ENCODE measurements around the gene CEP131. TPM values are rescaled to one million over a fixed set of nuclear protein-coding genes. Genes with fewer than 3 reads are reported as not detected.
"Not testable (repeated sequence)": the region's sequence is repeated elsewhere in the genome, so short reads cannot be mapped to it uniquely, and the experiment has no call there.

CEP131 gene
- polyA plus RNA-seq, 1 donor from 2014 or later: 21.3 TPM

DNA sequence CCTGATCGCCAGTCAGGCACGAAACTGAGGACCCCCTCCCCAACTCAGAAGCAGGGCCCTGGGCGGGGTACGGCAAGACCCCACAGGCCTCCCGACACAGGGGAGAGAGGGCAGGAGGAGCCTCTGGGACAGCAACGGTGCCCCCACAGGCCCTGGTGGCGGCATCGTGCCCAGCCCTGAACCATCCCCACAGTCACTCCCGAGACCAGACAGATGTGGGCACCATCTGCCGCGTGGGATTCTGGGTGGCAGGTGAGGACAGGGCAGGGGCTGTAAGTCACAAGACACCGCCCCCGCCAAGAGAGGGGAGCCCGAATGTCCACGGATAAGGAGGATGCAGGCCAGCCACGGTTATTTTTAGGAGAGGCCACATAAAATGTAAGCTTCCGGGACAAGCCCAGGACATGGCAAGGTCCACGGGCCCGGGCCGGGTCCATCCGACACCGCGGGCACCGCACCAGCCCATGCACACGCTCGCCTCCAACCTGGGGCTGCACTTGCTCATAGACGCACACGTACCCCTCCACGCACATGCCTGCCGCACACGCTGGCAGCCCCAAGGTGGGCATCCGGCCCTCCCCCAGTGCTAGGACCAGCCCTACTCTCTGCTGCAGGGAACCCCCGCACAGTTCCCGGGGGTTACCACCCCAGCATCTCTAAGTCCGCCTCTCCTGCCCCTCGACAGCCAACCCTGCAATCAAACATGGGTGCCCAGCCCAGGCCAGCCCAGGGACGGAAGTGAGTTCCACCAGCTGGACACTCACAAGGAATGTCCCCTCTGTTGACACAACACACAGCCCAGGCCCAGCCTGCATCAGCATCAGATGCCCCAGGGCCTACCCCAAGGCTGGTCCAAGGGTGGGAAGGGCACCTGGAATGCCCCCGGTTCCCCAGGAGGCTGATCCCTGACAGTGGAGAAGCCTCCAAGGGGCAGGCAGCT, 65.6 kb downstream of the CEP131 start:
- H3K36me3 ChIP-seq (ENCODE audit: insufficient read depth, low read length): no peaks in the 10 kb centered on the region
- no peak overlapping the region for H3K9ac ChIP-seq (ENCODE audit: low read length)
- H2AFZ ChIP-seq (ENCODE audit: low read depth, low read length): no peak overlapping the region
- no peak for TF ChIP-seq RAD21 (conservative IDR thresholded peaks at IDR 0.05)
- no peak for TF ChIP-seq SMC3 (conservative IDR thresholded peaks at IDR 0.05; ENCODE audit: poor library complexity)
- TF ChIP-seq POLR2AphosphoS5 (IDR thresholded peaks at IDR 0.05): no peak
- H3K4me3 ChIP-seq (ENCODE audit: low read length): no peak overlapping the region
- H3K27me3 ChIP-seq (ENCODE audit: insufficient read depth, low read depth, low read length): no peaks in the 10 kb centered on the region
- no peaks in the 10 kb centered on the region for H3K9me3 ChIP-seq (ENCODE audit: low read length)
- H3K27ac ChIP-seq (ENCODE audit: low read length): no peak overlapping the region
- H4K20me1 ChIP-seq (ENCODE audit: insufficient read depth): no peaks in the 10 kb centered on the region
- H3F3A ChIP-seq (ENCODE audit: insufficient read depth, low read length, poor library complexity, severe bottlenecking): no peaks in the 10 kb centered on the region
- no peaks in the 10 kb centered on the region for H3K79me2 ChIP-seq (replicated peaks; ENCODE audit: insufficient read depth, low read length)
- H3K9me2 ChIP-seq (ENCODE audit: insufficient read depth, low read length): no peaks in the 10 kb centered on the region
- H3K4me2 ChIP-seq (ENCODE audit: low read length): no peak overlapping the region

DNA sequence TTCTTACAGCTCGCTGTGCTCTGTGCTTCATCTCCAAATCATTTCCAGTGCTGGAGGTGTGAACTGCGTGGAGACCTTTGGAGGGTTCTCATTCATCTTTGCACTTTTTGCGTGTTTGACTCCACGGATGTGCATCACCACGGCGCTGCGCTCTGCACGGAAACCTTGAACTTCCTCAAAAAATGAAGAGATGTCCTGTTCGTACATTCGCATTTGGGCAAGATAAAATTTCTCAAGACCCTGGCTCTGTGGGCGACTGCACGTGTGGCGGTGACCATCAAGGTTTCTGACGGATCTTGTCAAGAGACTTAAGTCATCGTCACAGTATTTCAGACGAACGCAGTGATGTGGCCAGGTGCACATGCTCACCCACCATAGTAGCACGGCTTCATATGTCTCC, 67.8 kb downstream of the CEP131 start:
- Histone ChIP-seq H4K20me1 (ENCODE audit: insufficient read depth) (no peaks in the 10 kb centered on the region), H3K36me3 (ENCODE audit: insufficient read depth, low read length) (no peaks in the 10 kb centered on the region), H3K9me2 (ENCODE audit: insufficient read depth, low read length) (no peaks in the 10 kb centered on the region), H3K9ac (ENCODE audit: low read length) (no peak overlapping the region), H3K9me3 (ENCODE audit: low read length) (no peaks in the 10 kb centered on the region), H3K4me3 (ENCODE audit: low read length) (no peak overlapping the region), H2AFZ (ENCODE audit: low read depth, low read length) (no peak overlapping the region), H3K27ac (ENCODE audit: low read length) (no peak overlapping the region), H3K4me2 (ENCODE audit: low read length) (no peak overlapping the region), H3K79me2 (replicated peaks; ENCODE audit: insufficient read depth, low read length) (no peaks in the 10 kb centered on the region), H3K27me3 (ENCODE audit: insufficient read depth, low read depth, low read length) (no peaks in the 10 kb centered on the region), H3F3A (ENCODE audit: insufficient read depth, low read length, poor library complexity, severe bottlenecking) (no peaks in the 10 kb centered on the region)
- TF ChIP-seq POLR2AphosphoS5 (IDR thresholded peaks at IDR 0.05) (no peak), SMC3 (conservative IDR thresholded peaks at IDR 0.05; ENCODE audit: poor library complexity) (no peak), EP300 (conservative IDR thresholded peaks at IDR 0.05; ENCODE audit: poor library complexity, severe bottlenecking) (no peak), RAD21 (conservative IDR thresholded peaks at IDR 0.05) (no peak), MXI1 (conservative IDR thresholded peaks at IDR 0.05; ENCODE audit: poor library complexity, severe bottlenecking) (no peak), EZH2 (IDR thresholded peaks at IDR 0.05; ENCODE audit: borderline replicate concordance, insufficient read depth, low read length, poor library complexity, severe bottlenecking) (no peak), TAF1 (IDR thresholded peaks at IDR 0.05; ENCODE audit: low read depth) (no peak)
- TF ChIP-seq, protein P1, sequence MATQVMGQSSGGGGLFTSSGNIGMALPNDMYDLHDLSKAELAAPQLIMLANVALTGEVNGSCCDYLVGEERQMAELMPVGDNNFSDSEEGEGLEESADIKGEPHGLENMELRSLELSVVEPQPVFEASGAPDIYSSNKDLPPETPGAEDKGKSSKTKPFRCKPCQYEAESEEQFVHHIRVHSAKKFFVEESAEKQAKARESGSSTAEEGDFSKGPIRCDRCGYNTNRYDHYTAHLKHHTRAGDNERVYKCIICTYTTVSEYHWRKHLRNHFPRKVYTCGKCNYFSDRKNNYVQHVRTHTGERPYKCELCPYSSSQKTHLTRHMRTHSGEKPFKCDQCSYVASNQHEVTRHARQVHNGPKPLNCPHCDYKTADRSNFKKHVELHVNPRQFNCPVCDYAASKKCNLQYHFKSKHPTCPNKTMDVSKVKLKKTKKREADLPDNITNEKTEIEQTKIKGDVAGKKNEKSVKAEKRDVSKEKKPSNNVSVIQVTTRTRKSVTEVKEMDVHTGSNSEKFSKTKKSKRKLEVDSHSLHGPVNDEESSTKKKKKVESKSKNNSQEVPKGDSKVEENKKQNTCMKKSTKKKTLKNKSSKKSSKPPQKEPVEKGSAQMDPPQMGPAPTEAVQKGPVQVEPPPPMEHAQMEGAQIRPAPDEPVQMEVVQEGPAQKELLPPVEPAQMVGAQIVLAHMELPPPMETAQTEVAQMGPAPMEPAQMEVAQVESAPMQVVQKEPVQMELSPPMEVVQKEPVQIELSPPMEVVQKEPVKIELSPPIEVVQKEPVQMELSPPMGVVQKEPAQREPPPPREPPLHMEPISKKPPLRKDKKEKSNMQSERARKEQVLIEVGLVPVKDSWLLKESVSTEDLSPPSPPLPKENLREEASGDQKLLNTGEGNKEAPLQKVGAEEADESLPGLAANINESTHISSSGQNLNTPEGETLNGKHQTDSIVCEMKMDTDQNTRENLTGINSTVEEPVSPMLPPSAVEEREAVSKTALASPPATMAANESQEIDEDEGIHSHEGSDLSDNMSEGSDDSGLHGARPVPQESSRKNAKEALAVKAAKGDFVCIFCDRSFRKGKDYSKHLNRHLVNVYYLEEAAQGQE (IDR thresholded peaks at IDR 0.05; ENCODE audit: borderline replicate concordance): no peak
- TF ChIP-seq, protein P2, sequence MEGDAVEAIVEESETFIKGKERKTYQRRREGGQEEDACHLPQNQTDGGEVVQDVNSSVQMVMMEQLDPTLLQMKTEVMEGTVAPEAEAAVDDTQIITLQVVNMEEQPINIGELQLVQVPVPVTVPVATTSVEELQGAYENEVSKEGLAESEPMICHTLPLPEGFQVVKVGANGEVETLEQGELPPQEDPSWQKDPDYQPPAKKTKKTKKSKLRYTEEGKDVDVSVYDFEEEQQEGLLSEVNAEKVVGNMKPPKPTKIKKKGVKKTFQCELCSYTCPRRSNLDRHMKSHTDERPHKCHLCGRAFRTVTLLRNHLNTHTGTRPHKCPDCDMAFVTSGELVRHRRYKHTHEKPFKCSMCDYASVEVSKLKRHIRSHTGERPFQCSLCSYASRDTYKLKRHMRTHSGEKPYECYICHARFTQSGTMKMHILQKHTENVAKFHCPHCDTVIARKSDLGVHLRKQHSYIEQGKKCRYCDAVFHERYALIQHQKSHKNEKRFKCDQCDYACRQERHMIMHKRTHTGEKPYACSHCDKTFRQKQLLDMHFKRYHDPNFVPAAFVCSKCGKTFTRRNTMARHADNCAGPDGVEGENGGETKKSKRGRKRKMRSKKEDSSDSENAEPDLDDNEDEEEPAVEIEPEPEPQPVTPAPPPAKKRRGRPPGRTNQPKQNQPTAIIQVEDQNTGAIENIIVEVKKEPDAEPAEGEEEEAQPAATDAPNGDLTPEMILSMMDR (IDR thresholded peaks at IDR 0.05; ENCODE audit: poor library complexity, severe bottlenecking): no peak

GRCh38 chr17:81154016-81154415, 68.7 kb downstream of the CEP131 start:
- not testable (repeated sequence) for H3K36me3 ChIP-seq (ENCODE audit: insufficient read depth, low read length); H3K9ac ChIP-seq (ENCODE audit: low read length); H4K20me1 ChIP-seq (ENCODE audit: insufficient read depth); H3K27me3 ChIP-seq (ENCODE audit: insufficient read depth, low read depth, low read length); H3K4me3 ChIP-seq (ENCODE audit: low read length); H3K9me2 ChIP-seq (ENCODE audit: insufficient read depth, low read length); H3F3A ChIP-seq (ENCODE audit: insufficient read depth, low read length, poor library complexity, severe bottlenecking); H3K79me2 ChIP-seq (replicated peaks; ENCODE audit: insufficient read depth, low read length); H3K4me2 ChIP-seq (ENCODE audit: low read length); H3K9me3 ChIP-seq (ENCODE audit: low read length); H3K27ac ChIP-seq (ENCODE audit: low read length); H2AFZ ChIP-seq (ENCODE audit: low read depth, low read length)
